Measurements from ENCODE around the gene C1orf226. TPM values are rescaled to one million over a fixed set of nuclear protein-coding genes. Genes with fewer than 3 reads are reported as not detected.

C1orf226 gene
- total RNA-seq, 1 donor from 2014 or later, result 6.3 TPM

GRCh38 chr1:162369571-162369970, 12.0 kb upstream of the C1orf226 start:
- no peak overlapping the region for H3K27ac ChIP-seq
- no peak for ATAC-seq
- no peak overlapping the region for H3K4me3 ChIP-seq

GRCh38 chr1:162370161-162370560, 11.4 kb upstream of the C1orf226 start:
- Histone ChIP-seq H3K4me1 (no peaks in the 10 kb centered on the region), H3K27me3 (ENCODE audit: low read depth) (no peaks in the 10 kb centered on the region), H3K27ac (no peak overlapping the region), H3K36me3 (no peaks in the 10 kb centered on the region), H3K9me3 (no peaks in the 10 kb centered on the region), H3K4me3 (no peak overlapping the region)
- ATAC-seq, result no peak
- DNase-seq, result no peak
- intact Hi-C loops (cut with DNase I), result no loop called here
- no peak for TF ChIP-seq CTCF (IDR thresholded peaks at IDR 0.05)

More at GRCh38 chr1:162369571-162369970, 12.0 kb upstream of the C1orf226 start:
- no peaks in the 10 kb centered on the region for H3K36me3 ChIP-seq
- TF ChIP-seq CTCF (IDR thresholded peaks at IDR 0.05), result no peak
- intact Hi-C loops (cut with DNase I), result no loop called here
- no peaks in the 10 kb centered on the region for H3K27me3 ChIP-seq (ENCODE audit: low read depth)
- no peaks in the 10 kb centered on the region for H3K9me3 ChIP-seq
- DNase-seq, result no peak
- H3K4me1 ChIP-seq, result no peaks in the 10 kb centered on the region

GRCh38 chr1:162370721-162371120, 10.8 kb upstream of the C1orf226 start:
- no peak overlapping the region for H3K4me3 ChIP-seq
- no peak overlapping the region for H3K27ac ChIP-seq
- DNase-seq (no peak), ATAC-seq (no peak)
- H3K27me3 ChIP-seq (ENCODE audit: low read depth), result no peaks in the 10 kb centered on the region
- intact Hi-C loops (cut with DNase I), result no loop called here
- H3K4me1 ChIP-seq, result no peaks in the 10 kb centered on the region
- no peaks in the 10 kb centered on the region for H3K36me3 ChIP-seq
- no peak for TF ChIP-seq CTCF (IDR thresholded peaks at IDR 0.05)
- H3K9me3 ChIP-seq, result no peaks in the 10 kb centered on the region

GRCh38 chr1:162371611-162372010, 9.9 kb upstream of the C1orf226 start:
- TF ChIP-seq CTCF (IDR thresholded peaks at IDR 0.05), result no peak
- Histone ChIP-seq H3K4me3 (no peak overlapping the region), H3K27me3 (ENCODE audit: low read depth) (no peaks in the 10 kb centered on the region), H3K4me1 (no peaks in the 10 kb centered on the region), H3K27ac (no peak overlapping the region), H3K36me3 (no peaks in the 10 kb centered on the region), H3K9me3 (no peaks in the 10 kb centered on the region)
- DNase-seq, result no peak
- intact Hi-C loops (cut with DNase I), result no loop called here
- ATAC-seq, result no peak

- Histone ChIP-seq H3K4me3 (no peak overlapping the region), H3K9me3 (no peaks in the 10 kb centered on the region), H3K4me1 (no peaks in the 10 kb centered on the region), H3K36me3 (no peaks in the 10 kb centered on the region), H3K27me3 (ENCODE audit: low read depth) (no peaks in the 10 kb centered on the region), H3K27ac (no peak overlapping the region)
- DNase-seq (no peak), ATAC-seq (no peak)
- TF ChIP-seq CTCF (IDR thresholded peaks at IDR 0.05), result no peak
- intact Hi-C loops (cut with DNase I), result no loop called here
Observed at GRCh38 chr1:162372159-162373071, 9.1 kb upstream of the C1orf226 start.

All from lower lobe of right lung (tissue), 2 donors.